Posterior cingulate gyrus (tissue), 11 donors: ENCODE measurements around the gene ADPRH.
"Not testable (repeated sequence)": the region's sequence is repeated elsewhere in the genome, so short reads cannot be mapped to it uniquely, and the experiment has no call there.

Experiments used
- DNase-seq, 10 donors: peaks; one replicate each; pipeline versions ENCODE4 v3.0.0 to v3.0.0-alpha.2; 2020 to 2021; ENCODE audit warnings: mixed read lengths in 3 of 10
- intact Hi-C: fragments of 100-400 bp; cut with DNase I; formaldehyde crosslinking; loops from one replicate; pipeline ENCODE4 v1.15.1; 2023

ADPRH gene

GRCh38 chr3:119558626-119559317 lies 20.5 kb upstream of the ADPRH start:
- DNase-seq = no peak
- intact Hi-C loops = no loop called here

- DNase-seq = peak in 2 of 10 donors; percentile 19 to 26
- intact Hi-C loops = no loop called here
Measured at GRCh38 chr3:119559441-119559963, 19.8 kb upstream of the ADPRH start, which contains the start of gene CD80. Gene CD80, minus strand, starts transcription at chr3:119559614. Its CDS starts 1,886 bp downstream, at chr3:119557728.

GRCh38 chr3:119560160-119560559 lies 19.1 kb upstream of the ADPRH start:
- intact Hi-C loops = no loop called here
- no peak for DNase-seq

DNA sequence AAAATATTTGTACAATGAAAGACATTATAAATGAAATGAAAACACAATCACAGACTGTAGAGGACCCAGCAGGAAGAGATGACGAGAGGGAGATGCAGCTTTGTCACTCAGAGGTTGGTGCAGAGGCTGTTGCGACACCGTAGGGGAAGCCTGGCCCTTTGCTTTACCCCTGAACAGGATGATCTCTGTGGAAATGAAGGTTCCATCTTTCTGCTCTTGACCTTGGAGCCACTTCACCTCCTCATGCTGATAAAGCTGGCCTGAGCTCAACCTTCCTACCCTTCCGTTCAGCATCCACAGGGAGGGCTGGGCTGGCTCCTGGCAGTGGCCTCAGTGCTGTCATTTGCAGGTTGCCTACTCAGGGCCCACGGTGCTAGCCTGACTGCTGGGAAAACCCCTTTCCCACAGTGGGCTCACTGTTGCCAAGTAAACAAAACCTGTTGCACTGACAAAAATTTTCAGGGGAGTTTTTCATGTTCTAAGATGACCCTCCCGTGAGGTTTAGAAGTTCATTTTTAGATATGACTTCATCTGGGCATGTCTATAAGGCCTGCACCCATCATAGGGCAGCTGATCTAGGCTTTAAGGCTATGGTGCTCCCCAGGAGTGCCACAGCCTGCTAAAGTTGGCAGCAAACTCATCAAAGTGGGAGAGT lies 16.9 kb upstream of the ADPRH start:
- DNase-seq = no peak
- intact Hi-C loops = no loop called here

GRCh38 chr3:119563334-119563733 lies 16.0 kb upstream of the ADPRH start:
- intact Hi-C loops, DNase-seq: not testable (repeated sequence)

DNA sequence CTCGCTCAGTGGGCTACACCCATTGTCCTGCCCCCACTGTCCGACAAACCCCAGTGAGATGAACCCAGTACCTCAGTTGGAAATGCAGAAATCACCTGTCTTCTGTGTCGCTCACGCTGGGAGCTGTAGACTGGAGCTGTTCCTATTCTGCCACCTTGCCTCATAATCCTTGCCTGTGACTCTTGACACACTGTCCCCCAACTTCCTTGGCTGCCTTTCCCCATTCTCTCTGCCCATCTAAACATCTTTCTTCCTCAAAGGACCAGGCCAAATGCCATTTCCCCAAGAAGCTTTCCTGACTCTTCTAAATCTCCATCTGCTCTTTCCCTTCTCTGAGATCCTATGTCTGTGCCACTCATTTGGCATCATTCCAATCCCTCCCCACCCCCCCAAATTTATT lies 10.1 kb upstream of the ADPRH start:
- intact Hi-C loops = no loop called here
- DNase-seq = no peak

- DNase-seq = no peak
- intact Hi-C loops = no loop called here
Measured at GRCh38 chr3:119570229-119570628, 9.1 kb upstream of the ADPRH start.

DNA sequence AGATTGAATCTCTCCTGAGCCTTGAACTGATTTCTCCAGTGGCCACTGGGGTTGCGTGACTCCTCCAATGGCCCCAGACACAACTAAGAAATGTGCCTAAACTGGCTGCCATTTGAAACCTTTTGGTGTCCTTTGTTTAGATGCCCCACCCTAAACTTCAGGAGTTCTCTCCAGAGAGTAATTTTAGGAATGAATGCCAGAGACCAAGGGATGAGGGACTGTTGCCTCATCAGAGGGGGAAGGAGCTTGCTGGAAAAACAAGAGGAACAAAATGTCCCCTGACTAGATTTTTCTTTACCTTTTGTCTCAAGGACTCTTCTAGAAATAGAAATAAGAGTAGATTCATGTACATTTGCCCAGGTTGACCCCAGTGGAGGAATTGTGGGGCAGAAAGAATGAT lies 8.1 kb upstream of the ADPRH start:
- intact Hi-C loops = no loop called here

DNA sequence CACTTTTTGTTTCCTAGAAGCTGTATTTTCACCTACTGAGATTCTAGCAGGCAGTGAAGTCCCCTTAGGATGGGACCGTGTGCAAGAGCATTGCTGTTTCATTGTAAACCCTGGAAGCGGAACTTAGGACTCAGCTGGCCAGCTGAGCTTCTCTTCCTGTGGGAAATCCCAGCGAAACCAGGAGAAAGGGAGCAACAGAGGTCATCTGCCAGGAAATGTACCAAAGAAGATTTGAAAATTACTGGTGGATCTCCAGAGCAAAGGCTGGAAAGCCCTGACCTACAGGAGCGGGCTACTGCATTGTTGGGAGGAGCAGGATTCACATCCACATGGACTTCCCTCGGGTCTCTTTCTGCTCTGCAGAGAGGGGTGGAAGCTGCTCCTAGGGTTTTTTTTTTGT lies 7.6 kb upstream of the ADPRH start:
- DNase-seq = no peak
- intact Hi-C loops = no loop called here

More for the DNA sequence above, 8.1 kb upstream of the ADPRH start:
- no peak for DNase-seq

DNA sequence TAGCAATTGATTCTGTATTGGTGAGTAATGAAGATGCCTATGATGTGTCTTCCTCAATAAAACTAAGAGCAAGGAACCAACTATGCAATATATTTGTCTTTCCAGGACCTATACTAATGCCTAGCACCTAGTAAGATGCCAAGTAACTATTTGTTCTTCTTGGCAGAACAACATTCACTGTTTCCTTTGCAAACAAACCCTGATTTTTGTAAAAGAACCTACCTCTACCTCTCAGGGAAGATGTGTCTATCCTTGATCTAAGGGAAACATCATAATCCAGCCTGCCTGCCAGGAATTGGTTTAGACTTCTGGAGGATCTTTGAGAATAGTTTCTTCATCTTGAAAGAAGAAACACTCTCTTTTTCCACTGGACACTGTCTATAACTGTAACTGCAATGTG lies 3.8 kb upstream of the ADPRH start:
- no peak for DNase-seq
- intact Hi-C loops = no loop called here

DNA sequence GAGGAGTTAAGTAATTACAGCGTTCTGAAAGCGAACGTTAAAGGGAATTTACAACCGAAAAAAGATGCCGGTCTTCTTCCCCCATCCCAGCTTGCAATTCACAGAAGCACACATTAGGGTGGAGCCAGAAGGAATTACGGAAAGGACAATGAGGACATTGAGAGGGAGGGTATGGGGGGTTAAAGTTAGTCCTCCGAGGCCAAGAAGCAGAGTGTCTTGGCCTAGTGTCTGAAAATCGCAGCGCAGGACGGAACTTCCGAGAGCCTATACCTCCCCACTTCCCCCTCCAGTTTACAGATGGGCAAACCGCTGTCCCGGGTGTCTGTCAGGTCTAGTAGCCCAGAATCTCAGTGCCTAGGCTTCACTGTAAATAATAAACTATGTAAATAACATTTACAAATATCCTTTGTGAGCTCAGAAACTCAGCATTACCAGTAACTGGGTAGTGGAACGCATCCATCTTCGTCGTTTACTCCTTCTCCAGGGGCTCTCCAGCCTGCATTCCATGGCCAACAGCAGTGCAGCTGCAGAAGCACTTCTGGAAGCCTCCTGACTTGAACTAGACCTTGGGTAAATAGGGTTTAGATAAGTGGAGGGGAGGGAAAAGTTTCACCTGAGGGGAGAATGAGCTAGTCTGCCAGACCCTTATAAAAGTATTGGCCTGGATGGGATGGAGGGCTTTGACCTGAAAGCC lies 922 bp downstream of the ADPRH start:
- DNase-seq = no peak
- intact Hi-C loops = no loop called here

GRCh38 chr3:119582178-119582577 lies 2.9 kb downstream of the ADPRH start:
- intact Hi-C loops = no loop called here
- DNase-seq = no peak

DNA sequence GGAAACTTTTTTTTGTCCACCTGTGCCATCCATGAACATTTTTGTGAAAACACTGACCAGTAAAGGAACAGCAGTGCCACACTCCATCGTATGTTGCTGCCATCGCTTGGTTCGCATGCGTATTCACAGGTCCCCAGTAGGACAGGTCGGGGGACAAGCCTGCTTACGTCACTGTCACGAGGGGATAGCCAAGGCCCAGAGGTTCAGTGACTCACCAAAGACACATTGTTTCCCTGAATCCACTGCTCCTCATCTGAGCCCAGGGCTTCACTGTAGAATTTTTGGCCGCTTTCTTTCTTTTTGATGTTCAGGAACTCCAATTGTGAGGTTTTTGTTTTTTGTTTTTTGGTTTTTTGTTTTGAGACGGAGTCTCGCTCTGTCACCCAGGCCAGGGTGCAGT lies 5.9 kb downstream of the ADPRH start:
- intact Hi-C loops = no loop called here
- no peak for DNase-seq

DNA sequence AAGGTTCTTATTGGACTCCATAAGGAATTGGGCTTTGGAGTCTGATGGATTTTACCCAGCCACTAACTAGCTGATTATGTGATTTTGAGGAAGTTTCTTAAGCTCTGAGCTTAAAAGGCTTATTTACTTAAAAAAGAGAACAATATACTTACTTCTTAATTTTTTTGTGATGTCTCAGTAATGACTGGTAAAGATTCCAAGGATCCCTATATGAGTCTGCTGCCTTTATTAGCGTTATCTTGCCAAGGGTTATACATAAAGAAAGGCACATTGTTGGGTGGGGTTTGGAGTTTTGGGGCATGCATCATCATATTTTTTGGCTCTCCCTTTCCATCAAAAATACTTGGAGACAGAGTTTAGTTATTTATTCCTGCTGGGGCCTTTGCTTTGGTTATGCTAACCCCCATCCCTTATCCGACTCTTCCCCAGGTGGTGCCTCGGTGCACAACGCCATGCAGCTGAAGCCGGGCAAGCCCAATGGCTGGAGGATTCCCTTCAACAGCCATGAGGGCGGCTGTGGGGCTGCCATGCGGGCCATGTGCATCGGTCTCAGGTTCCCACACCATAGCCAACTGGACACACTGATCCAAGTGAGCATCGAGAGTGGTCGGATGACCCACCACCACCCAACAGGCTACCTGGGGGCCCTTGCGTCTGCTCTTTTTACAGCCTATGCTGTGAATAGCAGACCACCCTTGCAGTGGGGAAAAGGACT lies 6.7 kb downstream of the ADPRH start:
- intact Hi-C loops = no loop called here
- peak in 1 of 10 donors; percentile 59 for DNase-seq

- no peak for DNase-seq
- intact Hi-C loops = no loop called here
Measured at GRCh38 chr3:119586733-119587172, 7.5 kb downstream of the ADPRH start.

DNA sequence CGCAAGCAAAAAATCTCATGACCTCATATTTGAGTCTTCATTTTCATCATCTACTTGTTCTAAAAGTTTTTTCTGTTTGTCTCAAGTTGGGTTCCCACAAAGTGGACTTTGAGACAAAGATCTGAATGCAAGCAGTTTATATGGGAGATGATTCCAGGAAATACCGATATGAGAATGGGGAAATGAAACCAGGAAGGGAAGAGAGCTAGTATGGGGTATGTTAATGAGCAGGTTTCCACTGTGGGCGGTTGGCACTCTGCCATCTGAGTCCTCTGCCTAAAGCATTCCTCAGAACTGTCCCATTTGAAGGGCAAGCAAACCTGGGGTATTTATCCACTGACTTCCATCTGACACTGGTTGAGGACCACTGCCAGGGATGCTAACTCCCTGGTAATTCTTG lies 8.8 kb downstream of the ADPRH start:
- intact Hi-C loops = no loop called here
- peak in 2 of 10 donors; percentile 31 to 63 for DNase-seq

- intact Hi-C loops = no loop called here
Measured at GRCh38 chr3:119589102-119589773, 9.9 kb downstream of the ADPRH start.

GRCh38 chr3:119590706-119591105 lies 11.4 kb downstream of the ADPRH start:
- intact Hi-C loops = no loop called here
- no peak for DNase-seq

More at GRCh38 chr3:119589102-119589773, 9.9 kb downstream of the ADPRH start:
- no peak for DNase-seq

DNA sequence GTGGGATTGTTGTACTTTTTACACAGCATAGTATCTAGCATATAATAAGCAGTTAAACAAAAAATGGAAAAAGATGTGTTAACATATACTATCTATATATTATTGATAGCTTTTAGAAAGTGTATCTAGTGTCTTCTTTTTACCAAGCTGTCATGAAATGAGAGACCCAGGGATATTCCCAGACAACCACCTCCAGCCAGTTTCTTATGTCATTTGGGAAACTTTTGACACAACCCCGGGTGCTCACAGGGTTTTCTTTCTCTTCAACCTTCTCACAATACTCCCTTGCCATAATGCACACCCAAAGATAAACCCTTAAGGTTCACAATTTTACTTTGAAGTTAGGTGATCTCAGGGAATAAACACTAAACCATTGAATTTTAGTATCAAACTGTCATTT lies 13.6 kb downstream of the ADPRH start:
- intact Hi-C loops = no loop called here
- DNase-seq = no peak

DNA sequence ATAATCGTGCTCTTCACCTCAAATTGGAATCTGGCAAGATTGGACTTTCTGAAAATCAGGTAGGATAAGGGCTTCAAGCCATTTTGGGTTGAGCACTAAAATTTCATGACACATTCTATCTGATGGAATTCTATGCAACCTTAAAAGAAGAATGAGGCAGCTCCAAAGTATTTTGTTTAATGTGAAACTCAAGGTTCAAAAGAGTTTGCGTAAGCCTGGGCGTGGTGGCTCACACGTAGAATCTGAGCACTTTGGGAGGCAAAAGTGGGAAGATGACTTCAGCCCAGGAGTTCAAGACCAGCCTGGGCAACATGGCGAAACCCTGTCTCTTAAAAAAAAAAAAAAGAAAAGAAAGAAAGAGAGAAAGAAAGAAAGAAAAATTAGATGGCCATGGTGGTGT lies 14.8 kb downstream of the ADPRH start:
- intact Hi-C loops = no loop called here
- no peak for DNase-seq
